ENCODE measurements around the gene MOB1B.

GRCh38 chr4:70943114-70943513 is 40.9 kb downstream of the MOB1B start:
- no peak for TF ChIP-seq EZH2 (IDR thresholded peaks at IDR 0.05; ENCODE audit: borderline replicate concordance, low read depth, low read length, poor library complexity, severe bottlenecking)
- no peak for TF ChIP-seq CTCF (conservative IDR thresholded peaks at IDR 0.05; ENCODE audit: low read depth, low read length)
